Transverse colon (tissue), 4 donors: ENCODE results near the gene PACRG.

ENCODE experiments used
- CTCF ChIP-seq, 5 experiments: fragments of 200-600 bp in 3 of 5; fragments of 450-650 bp in 2 of 5; sonication (generic) in 3 of 5; IDR thresholded peaks; 1 replicate in 2 of 5; 2 replicates in 3 of 5; pipeline ENCODE4 v1.5.1; 2016 to 2017; ENCODE audit warnings: antibody characterized with exemption in 5 of 5, inconsistent platforms in 3 of 5, mild to moderate bottlenecking in 2 of 5, moderate library complexity in 1 of 5
- EP300 ChIP-seq: sonication (generic); formaldehyde crosslinking; IDR thresholded peaks from one replicate; pipeline ENCODE4 v1.6.1; 2017; ENCODE audit warnings: antibody characterized with exemption, low read depth
- POLR2A ChIP-seq: fragments of 450-650 bp; IDR thresholded peaks from one replicate; pipeline ENCODE4 v1.6.1; 2016; ENCODE audit warnings: antibody characterized with exemption, mild to moderate bottlenecking, moderate library complexity
- POLR2AphosphoS5 ChIP-seq, 3 donors: sonication (generic); formaldehyde crosslinking; IDR thresholded peaks; one replicate each; pipeline ENCODE4 v1.6.1; 2016; ENCODE audit warnings: antibody characterized with exemption in 3 of 3

- TF ChIP-seq POLR2A (no peak), CTCF (IDR thresholded peaks at IDR 0.05) (no peak), POLR2AphosphoS5 (IDR thresholded peaks at IDR 0.05) (no peak), EP300 (no peak)
Measured at GRCh38 chr6:162921510-162922040, 193.8 kb downstream of the PACRG start.
